GM19328 (cell line): Measurements from ENCODE around the gene NFE2L2.
A peak's percentile ranks its signal among the peaks of the same experiment; 100 is the strongest.
"Not testable (repeated sequence)": the region's sequence is repeated elsewhere in the genome, so short reads cannot be mapped to it uniquely, and the experiment has no call there.

ENCODE experiments used
- ATAC-seq: cut with Tn5 transposase; IDR thresholded peaks from one replicate; pipeline ENCODE4 v1.9.1; 2021; ENCODE audit warnings: mild to moderate bottlenecking, moderate library complexity; ENCODE audit not compliant: unreplicated experiment

Gene NFE2L2

DNA sequence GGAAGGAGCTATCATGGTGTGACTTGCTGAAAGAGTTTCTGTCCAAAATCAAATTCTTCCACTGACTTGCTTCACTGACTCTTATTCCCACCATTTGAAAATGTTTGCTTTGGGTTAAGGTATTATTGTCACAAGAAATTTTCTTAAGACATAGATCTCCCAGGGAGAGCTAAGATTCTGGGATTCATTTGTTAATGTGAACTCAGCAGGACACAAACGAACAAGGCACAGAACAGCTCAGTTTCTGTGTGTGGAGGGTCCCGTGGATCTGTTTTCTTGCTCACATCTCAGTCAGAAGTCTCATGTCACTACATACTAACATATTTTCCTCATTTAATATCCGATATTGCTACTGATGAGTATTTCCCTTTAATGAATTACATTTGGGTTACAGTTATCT lies 60.1 kb downstream of the NFE2L2 start:
- ATAC-seq, result no peak

DNA sequence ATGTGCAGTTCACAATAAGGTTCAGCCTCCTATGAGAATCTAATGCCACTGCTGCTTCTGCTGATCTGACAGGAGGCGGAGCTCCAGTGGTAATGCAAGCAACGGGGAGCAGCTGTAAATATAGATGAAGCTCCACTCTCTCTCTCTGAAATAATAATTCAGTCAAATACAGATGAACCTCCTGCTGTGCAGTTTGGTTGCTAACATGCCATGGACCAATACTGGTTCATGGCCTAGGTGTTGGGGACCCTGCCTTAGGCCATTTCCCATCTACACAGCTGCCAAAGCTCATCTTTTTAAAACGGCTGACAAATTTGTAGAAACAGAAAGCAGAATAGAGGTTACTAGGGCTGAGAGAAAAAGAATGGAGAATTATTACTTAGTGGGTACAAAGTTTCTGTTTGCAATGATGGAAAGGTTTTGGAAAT lies 62.6 kb downstream of the NFE2L2 start:
- no peak for ATAC-seq

DNA sequence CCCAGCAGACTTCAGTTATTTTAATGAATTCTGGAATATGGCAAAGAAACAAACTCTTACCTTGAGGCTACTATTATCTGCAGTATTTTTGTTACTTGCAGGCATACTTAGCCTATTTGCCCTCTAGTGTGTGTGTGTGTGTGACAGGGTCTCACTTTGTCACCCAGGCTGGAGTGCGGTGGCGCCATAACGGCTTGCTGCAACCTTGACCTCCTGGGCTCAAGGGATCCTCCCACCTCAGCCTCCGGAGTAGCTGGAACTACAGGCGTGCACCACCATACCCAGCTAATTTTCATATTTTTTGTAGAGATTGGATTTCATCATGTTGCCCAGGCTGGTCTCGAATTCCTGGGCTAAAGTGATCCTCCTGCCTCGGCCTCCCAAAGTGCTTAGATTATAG lies 64.1 kb downstream of the NFE2L2 start:
- not testable (repeated sequence) for ATAC-seq

DNA sequence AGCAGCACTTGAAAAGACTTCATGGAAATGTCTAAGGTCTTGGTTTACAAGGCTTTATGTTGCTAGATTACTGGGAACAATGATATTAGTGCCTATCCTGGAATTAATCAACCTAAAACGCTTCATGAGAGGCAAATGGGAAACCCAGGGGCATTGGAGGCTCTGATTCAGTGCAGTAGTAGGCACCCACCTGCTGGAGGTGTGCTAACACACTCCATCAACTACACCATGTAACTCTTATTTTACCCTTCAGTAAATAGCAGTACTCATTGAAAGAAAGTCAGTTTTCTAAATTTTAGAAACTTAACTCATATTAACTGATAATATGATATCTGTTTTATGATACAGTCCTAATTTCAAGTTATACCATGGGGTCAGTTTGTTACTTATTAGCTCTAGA lies 69.3 kb downstream of the NFE2L2 start:
- ATAC-seq, result no peak

DNA sequence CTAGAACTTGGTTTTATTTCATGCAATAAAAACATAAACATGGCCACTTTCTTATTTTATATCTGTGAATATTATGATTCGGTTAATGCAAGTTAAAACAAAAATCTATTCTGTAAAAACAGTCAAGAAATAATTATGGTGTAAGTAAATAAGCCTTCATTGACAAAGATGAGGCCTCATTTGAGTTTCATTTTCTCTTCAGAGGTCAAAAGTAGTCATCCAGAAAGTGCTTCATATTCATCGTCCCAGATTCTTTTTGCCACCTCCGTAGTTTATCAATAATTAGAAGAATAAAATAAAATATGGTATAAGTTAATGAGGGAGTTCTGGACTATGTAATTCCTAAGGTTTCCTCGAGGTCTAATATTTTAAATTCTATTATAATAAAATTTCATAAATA lies 71.3 kb downstream of the NFE2L2 start:
- peak; percentile 56 for ATAC-seq

DNA sequence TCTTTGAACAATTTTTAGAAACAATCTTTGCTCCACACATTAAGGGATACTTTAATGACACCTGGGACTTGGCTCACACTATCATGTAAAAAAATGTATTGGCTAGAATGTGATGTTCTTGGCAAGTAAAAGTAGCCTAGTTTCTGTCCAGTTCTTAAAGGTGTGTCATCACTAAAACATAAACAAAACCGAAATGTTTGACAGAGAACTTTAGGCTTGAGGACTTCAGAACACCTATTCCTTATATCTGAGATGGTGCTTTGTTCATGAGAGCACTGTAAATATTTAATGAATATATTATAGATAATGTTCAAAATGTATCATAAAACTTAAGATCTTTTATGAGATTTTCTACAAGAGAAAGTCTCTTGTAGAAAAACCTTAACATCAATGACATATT lies 71.7 kb downstream of the NFE2L2 start:
- ATAC-seq, result no peak

DNA sequence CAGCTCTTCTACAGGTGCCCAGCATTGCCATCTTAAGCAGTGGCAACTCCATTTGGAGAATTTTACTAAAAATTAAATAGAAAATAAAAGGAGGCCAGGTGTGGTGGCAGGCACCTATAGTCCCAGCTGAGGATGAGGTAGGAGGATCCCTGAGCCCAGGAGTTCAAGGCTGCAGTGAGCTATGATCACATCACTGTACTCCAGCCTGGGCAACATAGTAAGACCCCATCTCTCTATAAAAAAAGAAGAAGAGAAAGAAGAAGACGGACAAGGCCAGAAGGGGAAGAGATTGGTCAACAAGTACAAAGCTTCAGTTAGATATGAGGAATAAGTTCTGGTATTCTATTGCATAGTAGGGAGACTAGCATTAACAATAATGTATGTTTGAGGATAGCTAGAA lies 73.6 kb downstream of the NFE2L2 start:
- ATAC-seq, result no peak

DNA sequence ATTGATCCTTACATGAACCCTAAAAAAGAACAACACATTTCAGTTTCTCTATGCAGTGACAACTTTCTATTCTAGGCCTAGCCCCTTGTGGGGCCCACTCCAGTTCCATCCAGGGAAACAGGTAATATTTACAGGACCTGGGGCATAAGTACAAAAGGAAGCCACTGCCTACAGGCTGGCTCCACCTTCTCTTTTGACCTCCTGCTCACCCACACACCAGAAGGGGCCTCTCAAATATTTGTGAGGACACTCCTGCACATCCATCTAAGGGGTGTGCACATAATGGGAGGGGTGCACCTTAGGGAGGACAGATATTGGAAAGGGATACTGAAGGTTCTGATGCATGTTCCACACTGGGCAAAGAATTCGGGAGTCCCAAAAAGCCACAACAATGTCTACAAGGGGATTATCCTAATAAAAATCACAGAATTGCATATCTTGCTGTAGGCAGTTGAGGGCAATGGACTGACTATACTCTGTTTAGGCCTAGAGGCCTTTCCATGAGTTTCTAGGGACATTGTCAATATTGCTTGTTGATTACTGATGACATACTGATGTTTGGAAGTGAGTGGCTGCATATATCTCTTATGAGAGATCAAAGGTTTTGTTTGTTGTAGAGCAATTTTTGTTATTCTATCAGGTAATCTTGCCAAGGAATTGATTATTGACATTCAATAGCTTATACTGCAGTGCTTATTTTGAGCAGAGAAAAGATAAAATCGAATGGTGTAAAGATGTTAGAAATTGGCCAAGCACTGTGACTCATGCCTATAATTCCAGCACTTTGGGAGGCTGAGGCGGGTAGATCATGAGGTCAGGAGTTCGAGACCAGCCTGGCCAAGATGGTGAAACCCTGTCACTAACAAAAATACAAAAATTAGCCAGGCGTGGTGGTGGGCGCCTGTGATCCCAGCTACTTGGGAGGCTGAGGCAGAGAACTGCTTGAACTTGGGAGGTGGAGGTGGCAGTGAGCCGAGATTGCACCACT lies 75.8 kb downstream of the NFE2L2 start:
- ATAC-seq, result no peak

DNA sequence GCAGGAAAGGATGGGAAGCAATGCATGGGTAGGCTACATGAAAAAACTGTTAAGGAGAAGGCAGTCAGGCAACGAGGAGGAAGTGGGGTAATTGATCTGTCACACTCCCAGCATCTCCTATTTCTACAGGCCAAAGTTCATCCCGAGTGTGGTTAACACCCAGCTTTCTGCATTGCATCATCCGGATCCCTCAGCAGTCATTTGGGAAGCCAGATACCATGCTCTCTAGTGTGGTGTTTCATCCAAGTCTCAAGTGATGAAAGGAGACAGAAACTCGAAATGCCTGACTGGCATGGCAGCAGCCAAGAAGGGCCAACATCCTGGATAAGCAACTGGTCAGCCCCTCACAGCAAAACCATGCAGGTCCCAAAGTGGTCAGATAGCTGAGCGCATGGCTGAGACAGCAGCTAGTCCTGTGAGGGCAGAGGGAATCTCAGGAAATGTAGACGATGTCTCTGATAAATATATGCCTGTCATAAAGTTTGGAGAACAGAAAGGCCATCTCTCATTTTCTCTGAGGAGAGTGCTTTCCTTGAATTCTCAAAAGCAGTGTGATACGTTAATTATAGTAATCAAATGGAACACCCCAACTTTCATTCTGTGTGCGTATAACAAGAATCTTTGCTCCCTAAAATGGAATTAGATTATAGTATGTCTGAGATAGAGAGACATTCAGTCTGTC lies 76.8 kb downstream of the NFE2L2 start:
- ATAC-seq, result no peak

DNA sequence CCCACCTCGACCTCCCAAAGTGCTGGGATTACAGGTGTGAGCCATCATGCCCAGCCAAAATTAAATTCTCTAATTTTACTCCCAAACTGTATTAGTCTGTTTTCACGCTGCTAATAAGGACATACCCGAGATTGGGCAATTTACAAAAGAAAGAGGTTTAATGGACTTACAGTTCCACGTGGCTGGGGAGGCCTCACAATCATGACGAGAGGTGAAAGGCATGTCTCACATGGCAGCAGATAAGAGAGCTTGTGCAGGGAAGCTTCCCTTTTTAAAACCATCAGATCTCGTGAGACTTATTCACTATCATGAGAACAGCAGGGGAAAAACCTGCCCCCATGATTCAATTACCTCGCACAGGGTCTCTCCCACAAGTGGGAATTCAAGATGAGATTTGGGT lies 78.5 kb downstream of the NFE2L2 start:
- not testable (repeated sequence) for ATAC-seq

DNA sequence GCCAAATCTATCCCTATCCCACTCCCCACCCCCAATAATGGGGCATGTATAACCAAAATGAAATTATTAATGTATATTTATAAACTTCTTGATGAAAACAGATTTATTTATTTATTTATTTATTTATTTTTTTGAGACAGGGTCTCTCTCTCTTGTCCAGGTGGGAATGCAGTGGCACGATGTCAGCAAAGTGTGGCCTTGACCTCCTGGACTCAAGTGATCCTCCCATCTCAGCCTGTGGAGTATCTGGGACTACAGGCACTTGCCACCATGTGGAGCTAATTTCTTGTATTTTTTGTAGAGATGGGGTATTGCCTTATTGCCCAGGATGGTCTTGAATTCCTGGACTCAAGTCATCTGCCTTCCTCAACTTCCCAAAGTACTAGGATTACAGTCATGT lies 79.9 kb downstream of the NFE2L2 start:
- ATAC-seq, result no peak

DNA sequence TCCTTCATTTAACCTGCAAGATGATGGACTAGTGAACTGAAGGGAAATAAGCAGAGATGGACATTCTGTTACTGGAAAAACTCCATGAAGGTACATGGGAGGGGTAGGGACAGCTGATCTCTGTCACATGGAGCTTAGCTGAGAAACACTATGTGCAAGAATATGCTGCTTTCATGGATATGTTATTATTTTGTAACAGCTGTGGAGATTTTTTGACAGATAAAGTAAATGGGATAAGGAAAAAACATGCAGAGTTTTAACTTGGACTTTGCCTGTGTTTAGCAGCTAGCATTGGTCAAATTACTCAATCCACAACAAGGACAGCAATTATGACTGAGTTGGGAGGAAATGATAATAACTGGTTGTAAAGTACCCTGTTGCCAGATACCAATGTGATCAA lies 80.7 kb downstream of the NFE2L2 start:
- no peak for ATAC-seq
